Measurements from ENCODE around the gene ASTN2.

- TF ChIP-seq POLR2A (IDR thresholded peaks at IDR 0.05) (no peak), CTCF (IDR thresholded peaks at IDR 0.05) (no peak), EP300 (IDR thresholded peaks at IDR 0.05) (no peak), POLR2AphosphoS5 (IDR thresholded peaks at IDR 0.05) (no peak)
Observed at GRCh38 chr9:117191504-117192261, 223.2 kb downstream of the ASTN2 start.
